GM18858 (cell line): ENCODE data around the gene PIP5K1C.

Experiments
- ATAC-seq: cut with Tn5 transposase; IDR thresholded peaks from one replicate; pipeline ENCODE4 v1.9.1; 2021; ENCODE audit not compliant: unreplicated experiment

Gene PIP5K1C

DNA sequence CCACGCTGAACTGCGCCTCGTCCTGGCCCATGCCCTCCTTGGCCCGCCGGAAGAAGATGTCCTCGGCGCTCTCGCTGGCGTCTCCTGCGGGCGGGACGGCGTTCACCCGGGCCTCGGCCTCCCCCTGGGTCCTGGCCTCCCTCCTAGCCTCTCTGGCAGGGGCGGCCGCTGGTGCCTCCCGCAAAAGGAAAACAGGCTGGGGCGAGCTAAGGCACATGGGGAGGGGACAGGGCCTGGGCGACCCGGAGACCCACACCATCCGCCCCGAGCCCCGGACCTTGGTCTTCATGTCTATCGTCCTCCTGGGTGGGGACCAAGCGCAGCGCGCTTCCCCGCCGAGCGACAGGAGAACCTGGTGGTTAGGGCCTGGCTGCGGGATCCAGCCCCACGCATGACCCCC, 87.9 kb downstream of the PIP5K1C start:
- ATAC-seq, result no peak

DNA sequence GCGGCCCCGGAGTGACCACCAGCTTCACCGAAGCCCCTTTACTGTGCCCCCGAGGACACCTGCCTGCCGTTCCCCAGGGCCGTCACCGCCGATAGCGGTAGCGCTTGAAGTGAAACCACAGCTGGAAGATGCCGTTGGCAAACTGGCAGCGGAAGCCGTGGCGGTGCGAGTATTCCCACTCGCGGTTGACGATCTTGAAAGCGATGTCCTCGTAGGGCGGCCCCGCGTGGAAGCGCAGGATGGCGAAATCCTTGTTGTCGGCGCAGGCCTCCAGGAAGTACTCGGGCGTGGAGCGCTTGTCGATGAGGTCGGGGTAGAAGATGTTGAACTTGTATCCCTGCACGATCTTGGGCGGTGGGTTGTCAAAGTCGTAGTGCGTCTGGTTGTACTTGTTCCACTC, 88.4 kb downstream of the PIP5K1C start:
- ATAC-seq, result no peak

DNA sequence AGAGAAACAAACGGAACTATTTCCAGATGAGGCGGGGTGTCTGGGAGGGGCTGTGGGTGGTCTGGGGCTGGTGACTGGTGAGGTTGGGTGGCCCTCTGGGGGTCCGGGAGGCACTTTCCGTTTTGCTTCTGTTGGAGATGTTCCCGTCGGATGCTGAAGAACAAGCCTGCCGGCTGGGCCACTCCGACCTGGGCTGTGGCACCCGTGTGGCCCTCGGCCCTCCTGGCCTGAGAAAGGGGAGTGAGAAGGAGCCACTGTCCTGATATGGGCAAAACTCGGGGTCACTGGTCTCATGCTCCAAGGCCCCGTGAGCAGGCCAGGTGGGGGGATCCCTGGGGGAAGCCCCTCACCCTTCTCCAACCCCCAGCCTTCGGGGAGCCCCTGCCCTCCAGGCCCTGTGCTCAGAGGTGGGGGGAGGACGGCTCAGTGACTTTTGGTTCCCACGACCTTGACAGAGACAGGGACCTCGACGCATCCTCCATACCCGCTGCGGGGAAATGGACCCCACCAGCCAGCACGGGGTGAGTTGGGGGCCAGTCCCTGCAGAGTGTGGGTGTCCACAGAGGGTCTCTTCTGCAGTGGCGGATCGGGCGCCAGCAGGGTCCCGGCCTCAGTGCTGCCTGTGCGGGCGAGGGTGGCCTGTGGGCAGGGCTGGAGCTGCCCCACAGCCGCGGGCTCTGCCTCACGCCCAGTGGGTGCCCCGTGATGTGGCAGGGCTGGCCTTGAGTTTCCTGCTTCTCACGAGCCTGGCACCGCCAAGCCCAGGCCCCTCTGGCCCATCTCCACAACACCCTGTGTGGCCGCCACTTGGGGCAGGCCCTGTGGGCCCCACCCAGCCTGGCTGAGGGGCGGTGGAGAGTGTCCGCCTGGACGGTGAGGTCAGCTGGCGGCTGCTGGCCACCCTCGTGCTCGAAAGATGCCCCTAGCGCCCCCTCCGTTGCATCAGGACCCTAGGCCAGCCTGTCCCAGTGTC, 89.2 kb downstream of the PIP5K1C start:
- no peak for ATAC-seq

DNA sequence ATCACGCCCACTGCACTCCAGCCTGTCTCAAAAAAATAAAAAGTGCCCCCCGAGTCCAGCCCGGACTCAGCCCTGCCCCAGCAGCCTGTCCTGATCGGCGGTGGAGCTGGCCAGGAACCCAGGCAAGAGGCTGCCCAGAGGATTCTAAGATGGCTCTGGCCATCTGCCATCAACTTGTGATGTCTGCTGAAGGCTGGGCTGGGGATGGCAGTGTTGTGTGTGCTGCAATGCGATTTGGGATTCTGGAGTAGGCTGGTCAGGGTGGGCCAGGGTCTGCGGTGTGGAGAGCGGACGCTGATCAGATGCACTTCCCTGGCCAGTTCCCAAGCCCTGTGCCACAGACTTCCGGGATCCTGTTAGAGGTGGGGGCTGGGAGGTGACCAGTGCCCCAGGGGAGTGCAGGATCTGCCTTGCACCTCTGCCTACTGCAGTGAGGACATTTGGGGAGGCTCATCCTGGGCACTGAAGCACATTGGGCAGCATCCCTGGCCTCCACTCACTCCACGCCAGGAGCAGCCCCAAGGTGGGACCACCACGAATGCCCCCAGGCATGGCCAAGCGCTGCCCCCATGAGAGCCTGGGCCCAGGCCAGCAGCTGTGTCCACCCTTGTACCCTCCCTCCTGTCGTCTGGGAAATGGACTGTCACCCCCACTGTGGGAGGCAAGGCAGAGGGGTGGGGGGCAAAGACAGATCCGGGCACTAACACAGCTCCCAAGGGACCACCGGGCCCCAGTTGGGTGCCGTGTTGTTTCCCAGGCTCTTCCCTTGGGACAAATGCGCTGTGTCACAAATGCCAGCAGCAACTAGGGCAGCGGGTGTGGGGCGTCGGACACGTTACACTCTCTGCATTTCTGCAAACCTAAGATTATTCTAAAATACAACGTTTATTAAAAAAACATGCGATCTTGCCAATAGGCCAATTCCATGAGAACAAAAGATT, 90.2 kb downstream of the PIP5K1C start:
- ATAC-seq, result no peak

DNA sequence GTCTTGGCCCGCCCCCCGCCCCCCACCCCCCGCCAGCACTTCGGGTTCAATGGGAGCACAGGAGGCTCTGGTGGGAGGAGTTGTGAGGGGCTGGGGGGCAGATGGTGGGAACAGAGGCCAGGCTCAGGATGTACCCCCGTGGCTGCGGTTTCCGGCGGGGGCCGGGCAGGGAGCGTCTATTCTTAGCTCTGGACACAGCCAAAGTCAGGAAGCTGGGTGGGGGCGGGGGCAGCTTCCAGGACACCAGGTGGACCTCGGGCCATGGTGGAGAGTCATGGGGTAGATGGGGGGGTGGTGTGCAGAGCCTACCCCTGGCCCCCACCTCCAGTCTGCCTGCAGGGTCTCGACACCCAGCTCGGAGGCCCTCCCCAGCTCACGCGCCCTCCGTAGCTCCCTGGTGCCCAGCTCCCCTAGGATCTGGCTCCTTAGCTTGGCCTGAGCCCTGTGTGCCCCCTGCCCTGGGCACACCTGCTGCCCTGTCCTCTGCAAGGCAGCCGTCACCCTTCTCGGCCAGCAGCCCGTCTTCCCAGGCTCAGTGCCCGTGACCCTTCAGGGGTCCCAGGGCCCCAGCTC, 91.4 kb downstream of the PIP5K1C start:
- ATAC-seq, result no peak

DNA sequence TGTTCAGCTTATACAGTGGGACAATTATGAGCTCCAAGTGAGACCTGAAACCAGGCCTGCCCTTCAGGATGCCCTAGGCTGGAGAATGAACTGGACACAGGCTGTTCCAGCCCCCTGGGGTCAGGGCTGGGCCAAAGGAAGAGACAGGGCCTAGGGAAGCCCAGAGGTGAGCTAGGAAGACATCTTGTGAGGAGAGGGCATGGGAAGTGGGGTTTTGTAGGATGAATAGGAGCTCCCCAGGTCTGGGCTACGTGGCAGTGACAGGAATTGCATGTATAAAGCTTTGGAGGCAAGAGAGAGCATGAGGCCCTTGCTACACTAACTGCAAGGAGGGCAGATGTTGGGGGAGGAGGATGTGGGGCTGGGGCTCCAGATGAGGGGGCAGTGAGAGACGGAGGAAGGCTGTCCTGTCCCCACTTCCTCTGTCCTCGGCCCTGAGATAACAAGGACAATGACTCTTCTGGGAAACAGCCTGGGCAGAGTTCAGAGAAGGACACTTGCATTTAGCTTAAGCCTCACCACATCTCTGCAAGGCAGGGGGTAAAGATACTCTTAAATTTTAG, 92.1 kb downstream of the PIP5K1C start:
- ATAC-seq, result no peak

DNA sequence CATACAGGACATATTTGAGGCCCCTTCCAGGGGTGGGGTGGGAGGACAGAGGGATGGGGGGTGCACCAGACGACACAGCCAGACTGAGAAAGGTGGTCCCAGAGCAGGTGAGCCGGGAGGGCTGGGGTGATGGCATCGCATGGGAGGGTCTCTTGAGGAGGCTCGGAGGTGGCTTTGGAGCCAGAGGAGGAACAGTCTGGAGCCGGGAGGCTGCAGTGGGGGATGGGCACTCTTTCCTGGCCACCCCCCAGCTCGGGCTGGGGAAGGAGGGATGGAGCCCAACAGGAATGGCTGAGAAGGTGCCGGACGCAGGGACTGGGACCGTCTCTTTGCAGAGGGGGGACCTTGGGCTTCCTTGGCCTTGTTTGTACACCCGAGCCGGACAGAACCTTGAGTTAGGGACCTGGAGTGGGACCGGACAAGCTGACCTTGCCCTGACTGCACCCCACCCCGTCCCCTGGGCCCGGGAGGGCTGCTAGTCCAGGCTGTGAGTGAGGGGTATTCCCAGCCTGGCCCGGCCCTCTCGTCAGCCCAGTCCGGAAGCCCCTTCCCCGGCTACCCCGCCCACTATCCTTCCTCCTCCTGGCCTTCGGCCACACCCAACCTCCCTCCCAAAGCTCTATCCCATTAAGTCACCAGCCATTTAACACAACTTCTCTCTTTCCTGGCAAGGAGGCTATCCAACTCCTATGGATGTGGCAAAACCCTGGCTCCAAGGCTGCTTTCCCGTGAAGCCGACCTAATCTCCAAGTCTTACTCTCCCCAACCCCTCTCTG, 92.8 kb downstream of the PIP5K1C start:
- no peak for ATAC-seq

DNA sequence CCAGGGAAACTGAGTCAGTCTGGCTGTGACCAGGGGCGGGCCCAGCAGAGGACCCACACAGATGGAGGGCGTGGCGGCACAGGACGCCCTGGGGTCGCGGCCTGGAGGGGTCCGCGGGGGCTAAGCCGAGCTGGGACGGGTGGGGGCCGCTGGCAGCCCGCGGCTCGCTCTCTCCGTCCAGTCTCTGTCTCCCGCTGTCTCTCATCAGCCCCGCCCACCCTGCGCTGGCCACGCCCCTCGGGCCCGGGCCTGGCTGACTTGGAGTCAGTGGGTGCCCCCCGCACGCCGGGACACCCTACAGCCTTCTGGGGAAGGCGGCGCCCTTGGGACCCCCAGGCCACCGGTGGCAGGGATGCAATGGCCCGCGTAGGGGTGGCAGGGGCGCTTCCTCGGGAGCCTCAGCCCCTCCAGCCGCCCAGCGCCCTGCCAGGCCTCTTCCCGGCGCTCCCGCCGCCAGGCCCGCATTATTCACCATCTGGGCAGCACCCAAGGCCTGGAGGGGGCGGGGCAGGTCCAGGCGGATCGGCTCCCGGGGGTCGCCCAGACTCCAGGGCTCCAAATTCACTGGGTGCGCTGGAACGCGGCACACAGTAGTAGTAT, 93.5 kb downstream of the PIP5K1C start, which contains the start of gene TBXA2R:
TBXA2R (minus strand) TSS at position 186 of the 600 bp plus-strand sequence. CDS start 6,241 bp downstream, outside the sequence.
- ATAC-seq, result no peak

DNA sequence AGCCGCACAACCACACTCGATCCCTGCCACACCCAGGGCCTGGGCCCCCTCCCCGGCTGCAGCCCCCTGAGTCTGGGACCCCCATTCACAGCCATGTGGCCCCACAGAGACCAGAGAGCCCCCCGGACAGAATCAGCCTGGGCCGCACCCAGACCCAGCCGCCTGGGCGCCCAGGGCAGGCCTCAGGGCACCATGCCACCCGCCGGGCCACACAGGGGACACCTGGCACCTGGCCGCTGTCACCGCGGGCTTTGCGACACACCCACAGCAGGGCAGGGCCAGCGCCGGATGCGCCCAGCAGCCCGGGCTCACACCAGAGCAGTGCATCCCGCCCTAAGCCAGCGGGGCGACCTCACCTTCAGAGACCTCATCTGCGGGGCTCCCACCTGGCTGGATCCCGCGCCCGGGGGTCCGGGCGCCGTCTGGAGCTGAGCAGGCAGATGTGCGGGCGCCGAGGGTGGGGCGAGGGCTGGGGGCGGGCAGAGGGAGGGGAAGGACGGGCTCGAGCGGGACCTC, 94.0 kb downstream of the PIP5K1C start:
- ATAC-seq, result no peak

DNA sequence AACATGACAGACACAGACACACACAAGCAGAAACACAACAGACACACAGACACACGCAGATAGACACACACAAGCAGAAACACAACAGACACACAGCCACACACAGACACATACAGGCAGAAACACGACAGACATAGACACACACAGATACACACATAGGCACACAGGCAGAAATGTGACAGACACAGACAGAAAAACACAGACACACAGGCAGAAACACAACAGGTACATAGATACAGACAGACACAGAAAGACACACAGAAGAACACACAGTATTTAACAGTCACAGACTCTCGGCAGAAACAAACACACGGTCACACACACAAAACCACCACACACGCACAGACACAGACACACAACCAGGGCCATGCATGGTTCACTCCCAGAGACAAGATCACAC, 94.5 kb downstream of the PIP5K1C start:
- no peak for ATAC-seq

DNA sequence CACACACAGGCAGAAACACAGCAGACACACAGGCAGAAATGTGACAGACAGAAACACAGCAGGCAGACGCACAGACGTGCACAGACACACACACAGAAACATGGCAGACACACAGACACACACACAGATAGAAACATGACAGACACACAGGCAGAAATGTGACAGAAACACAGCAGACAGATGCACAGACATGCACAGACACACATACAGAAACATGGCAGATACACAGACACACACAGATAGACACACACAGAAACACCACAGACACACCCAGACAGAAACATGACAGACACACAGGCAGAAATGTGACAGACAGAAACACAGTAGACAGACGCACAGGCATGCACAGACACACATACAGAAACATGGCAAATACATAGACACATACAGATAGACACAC, 94.9 kb downstream of the PIP5K1C start:
- ATAC-seq, result no peak

DNA sequence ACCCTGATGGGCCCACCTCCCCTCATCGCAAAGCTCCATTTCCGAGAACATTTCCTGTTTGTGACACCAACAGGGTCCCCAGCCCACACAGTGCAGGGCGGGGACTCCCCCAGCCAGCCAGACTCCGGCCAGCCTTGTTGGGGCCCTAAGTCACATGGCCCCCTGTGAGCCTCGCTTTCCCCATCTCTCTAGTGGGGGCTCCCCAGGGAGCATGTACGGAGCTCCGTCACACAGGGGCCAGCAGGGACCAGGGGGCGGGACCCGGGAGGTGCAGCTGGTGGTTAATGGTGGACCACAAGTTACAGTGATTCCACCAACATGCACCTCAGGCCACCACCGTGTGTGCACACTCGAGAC, 95.3 kb downstream of the PIP5K1C start:
- no peak for ATAC-seq

DNA sequence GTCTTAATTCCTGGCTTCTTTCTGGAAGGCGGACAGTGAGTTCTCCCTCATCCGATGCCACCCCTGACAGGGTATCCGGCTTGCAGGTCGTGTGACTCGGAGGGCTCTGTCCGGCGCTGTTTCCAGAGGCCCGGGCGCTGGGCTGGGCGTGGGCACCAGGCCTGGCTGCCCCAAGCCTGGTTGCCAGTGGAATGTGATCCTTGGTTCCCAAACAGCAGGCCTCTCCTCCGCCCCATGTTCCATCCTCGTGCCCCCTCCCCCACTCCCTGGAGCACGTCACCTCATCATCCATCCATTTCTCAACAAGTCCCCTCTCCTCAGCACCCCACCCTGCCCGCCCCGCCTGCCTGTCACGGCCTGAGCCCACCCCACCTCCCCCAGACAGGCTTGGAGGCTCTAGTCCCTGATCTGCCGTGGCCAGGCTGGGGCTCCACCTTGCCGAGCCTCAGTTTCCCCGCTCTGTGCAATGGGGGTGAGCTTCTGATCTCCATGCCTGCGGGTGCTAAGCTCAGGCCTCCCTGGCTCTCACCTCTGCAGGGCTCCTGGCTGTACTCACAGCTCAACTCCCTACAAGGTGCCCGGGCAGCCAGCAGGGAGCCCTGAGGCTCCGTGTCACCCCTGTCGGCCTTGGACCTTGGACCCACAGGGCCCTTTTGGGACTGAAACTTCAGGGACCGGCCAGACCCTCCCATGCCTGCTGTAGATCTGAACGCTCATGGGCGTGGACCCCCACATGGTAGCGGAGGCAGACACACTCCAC, 95.9 kb downstream of the PIP5K1C start:
- no peak for ATAC-seq

DNA sequence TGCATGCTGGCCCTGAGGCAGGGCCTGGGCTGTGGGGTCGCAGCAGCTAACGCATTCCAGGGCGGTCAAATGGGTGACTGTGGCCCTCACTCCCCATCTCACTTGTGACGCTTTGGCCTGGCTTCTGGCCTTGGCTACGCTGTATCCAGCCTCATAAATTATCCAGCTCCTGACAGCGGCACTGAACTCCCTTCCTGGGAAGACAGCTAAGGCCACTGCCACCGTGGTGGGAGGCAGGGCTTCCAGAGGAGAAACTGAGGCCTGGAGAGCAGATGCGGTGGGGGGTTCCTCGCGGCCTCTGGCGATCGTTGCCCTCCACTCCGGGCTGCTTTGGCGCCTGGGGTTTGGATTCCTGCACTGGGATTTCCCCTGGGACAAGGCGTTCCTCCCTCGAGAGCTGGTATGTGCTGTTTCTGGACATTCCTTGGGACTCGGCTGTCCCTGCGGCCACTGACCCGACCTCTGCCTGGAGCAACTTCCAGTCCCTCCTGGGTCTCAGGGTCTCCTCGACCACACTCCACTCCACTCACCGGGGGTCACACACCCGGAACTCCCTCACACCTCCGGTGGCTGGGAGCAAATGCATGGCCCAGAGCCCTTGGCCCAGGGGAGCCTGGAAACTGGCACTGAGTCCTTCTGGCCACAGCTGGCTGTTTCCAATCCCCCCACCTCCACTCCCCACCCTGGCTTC, 97.0 kb downstream of the PIP5K1C start:
- no peak for ATAC-seq

DNA sequence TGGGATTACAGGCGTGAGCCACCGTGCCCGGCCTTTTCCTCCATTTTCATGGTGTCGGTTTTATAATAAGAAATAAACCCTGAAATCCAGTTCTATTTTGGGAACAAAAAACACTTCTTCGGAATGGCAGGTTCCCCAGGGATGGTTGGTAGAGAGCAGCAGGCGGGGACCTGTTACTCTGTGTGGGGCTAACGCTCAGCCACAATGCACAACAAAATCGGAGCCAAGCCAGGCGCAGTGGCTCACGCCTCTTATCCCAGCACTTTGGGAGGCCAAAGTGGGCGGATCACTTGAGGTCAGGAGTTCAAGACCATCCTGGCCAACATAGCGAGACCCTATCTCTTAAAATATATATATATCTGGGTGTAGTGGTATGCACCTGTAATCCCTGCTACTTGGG, 99.2 kb downstream of the PIP5K1C start:
- no peak for ATAC-seq

DNA sequence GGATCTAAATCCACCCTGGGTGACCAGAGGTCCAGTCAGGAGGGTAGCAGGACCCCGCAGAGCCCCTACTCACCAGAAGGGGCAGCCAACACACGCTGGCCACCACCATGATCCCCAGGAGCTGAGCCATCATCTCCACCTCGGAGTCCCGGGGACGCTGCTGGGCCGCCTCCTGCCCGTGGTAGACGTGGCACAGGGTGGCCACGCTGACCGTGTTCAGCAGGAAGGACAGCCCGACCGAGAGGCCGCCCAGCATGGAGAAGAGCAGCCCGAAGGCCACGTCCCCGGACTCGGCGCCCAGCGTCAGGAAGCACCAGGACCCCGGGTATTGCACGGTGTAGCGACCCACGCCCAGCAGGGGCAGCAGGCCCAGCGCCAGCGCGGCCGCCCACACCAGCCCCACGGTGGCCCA, 100.5 kb downstream of the PIP5K1C start:
- ATAC-seq, result no peak

DNA sequence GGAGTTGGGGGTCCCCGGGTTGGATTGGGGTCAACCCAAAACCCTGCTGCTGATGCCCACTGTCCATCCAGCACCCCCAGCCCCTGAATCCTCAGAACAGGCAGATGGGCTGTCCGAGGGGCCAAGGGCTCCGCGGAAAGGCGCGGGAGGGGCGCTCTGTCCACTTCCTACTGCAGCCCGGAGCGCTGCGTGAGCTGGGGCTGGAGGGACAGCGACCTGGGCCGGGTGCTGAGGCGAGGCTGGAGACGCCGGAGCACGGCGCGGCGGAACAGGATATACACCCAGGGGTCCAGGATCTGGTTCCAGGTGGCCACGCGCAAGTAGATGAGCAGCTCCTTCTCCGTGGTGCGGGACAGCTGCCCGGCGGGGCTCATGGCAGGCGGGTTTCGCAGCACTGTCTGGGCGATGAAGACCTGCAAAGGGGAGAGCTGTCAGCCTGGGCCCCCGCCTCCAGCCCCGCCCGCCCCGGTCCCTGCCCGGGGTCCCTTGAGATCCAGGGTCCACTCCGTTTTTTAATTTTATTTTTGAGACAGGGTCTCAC, 104.7 kb downstream of the PIP5K1C start:
- no peak for ATAC-seq

DNA sequence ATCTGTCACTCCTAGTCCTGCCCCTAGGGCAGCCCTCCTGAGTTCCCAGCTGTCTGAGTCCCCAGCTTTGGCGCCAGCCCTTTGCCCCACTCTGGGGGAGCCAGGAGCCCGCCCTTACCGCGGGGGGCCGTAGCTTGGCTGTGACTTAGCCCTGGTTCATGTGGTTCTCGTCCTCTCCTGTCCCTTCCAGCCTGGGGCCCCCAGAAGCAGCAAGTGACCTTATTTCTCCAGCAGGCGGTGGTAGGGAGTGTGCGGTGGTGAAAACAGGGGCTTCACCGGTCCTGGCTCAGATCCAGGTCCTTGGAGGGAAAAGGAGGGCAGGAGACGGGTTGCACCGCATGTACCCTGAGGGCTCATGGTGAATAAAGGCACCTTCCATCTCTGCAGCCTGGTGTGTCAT, 107.1 kb downstream of the PIP5K1C start:
- ATAC-seq, result no peak
